Keratinocyte (primary cell): ENCODE results near the gene POU2AF2. TPM values are rescaled to one million over a fixed set of nuclear protein-coding genes. Genes with fewer than 3 reads are reported as not detected.

ENCODE experiments used
- DNase-seq: peaks from one replicate; pipeline ENCODE4 v3.0.0-alpha.2; 2011; ENCODE audit warnings: low read depth, missing footprints, low spot score
- FAIRE-seq: peaks from 2 replicates; lab custom pipeline; 2011; peaks lifted over from hg19 to GRCh38; lab: Jason Lieb, UNC
- H2AFZ ChIP-seq: 2 replicates; pipeline ENCODE4 v1.6.0; 2012; ENCODE audit warnings: low read length, control low read depth, inconsistent platforms; ENCODE audit not compliant: control insufficient read depth
- H3K27ac ChIP-seq: 2 replicates; pipeline ENCODE4 v1.5.1; 2011; ENCODE audit warnings: low read length; ENCODE audit not compliant: control insufficient read depth, insufficient read depth
- H3K27me3 ChIP-seq: 3 replicates; pipeline ENCODE4 v1.6.0; 2011; ENCODE audit warnings: low read length; ENCODE audit not compliant: control insufficient read depth, insufficient read depth; ENCODE audit errors: extremely low read depth
- H3K36me3 ChIP-seq, 2 experiments: 2 replicates in 1 of 2; 3 replicates in 1 of 2; pipeline ENCODE4 v1.5.1; 2011; ENCODE audit warnings: low read length in 2 of 2, mild to moderate bottlenecking in 1 of 2; ENCODE audit not compliant: control insufficient read depth in 2 of 2, insufficient read depth in 2 of 2; ENCODE audit errors: extremely low read depth in 1 of 2
- H3K4me1 ChIP-seq: 3 replicates; pipeline ENCODE4 v1.5.1; 2011; ENCODE audit warnings: low read length; ENCODE audit not compliant: control insufficient read depth, insufficient read depth; ENCODE audit errors: extremely low read depth
- H3K4me2 ChIP-seq: 3 replicates; pipeline ENCODE4 v1.6.0; 2011; ENCODE audit warnings: low read depth, low read length; ENCODE audit not compliant: control insufficient read depth, insufficient read depth; ENCODE audit errors: extremely low read depth
- H3K4me3 ChIP-seq, 3 experiments: fragments of 200-600 bp in 1 of 3; sonication (generic) in 1 of 3; 2 replicates in 2 of 3; 3 replicates in 1 of 3; pipeline ENCODE4 v1.5.1; 2011 to 2016; ENCODE audit warnings: low read length in 3 of 3, mild to moderate bottlenecking in 3 of 3, control low read depth in 2 of 3, inconsistent platforms in 1 of 3, low read depth in 1 of 3, mixed read lengths in 1 of 3, mixed run types in 1 of 3, moderate library complexity in 1 of 3; ENCODE audit not compliant: control insufficient read depth in 2 of 3, insufficient read depth in 2 of 3; ENCODE audit errors: extremely low read depth in 1 of 3
- H3K79me2 ChIP-seq: 2 replicates; pipeline ENCODE4 v1.6.0; 2012; ENCODE audit warnings: low read length; ENCODE audit not compliant: control insufficient read depth, insufficient read depth
- H3K9ac ChIP-seq: 3 replicates; pipeline ENCODE4 v1.6.0; 2011; ENCODE audit warnings: low read length; ENCODE audit not compliant: control insufficient read depth, insufficient read depth; ENCODE audit errors: extremely low read depth
- H3K9me1 ChIP-seq: 3 replicates; pipeline ENCODE4 v1.6.0; 2011; ENCODE audit warnings: low read length; ENCODE audit not compliant: control insufficient read depth, insufficient read depth; ENCODE audit errors: extremely low read depth
- H3K9me3 ChIP-seq: 2 replicates; pipeline ENCODE4 v1.5.1; 2012; ENCODE audit warnings: low read depth, low read length; ENCODE audit not compliant: control insufficient read depth
- H4K20me1 ChIP-seq: 3 replicates; pipeline ENCODE4 v1.6.0; 2011; ENCODE audit warnings: low read length; ENCODE audit not compliant: control insufficient read depth, insufficient read depth; ENCODE audit errors: extremely low read depth
- CTCF ChIP-seq, 3 experiments: IDR thresholded peaks in 1 of 3; conservative IDR thresholded peaks in 1 of 3; optimal IDR thresholded peaks in 1 of 3; 2 replicates in 2 of 3; 3 replicates in 1 of 3; pipeline versions ENCODE3 to v1.5.1; 2011; ENCODE audit warnings: low read length in 3 of 3, mild to moderate bottlenecking in 3 of 3, moderate library complexity in 2 of 3, control low read depth in 1 of 3, inconsistent platforms in 1 of 3; ENCODE audit not compliant: insufficient read depth in 2 of 3; ENCODE audit errors: extremely low read depth in 1 of 3
- EZH2 ChIP-seq: IDR thresholded peaks from one replicate; pipeline ENCODE4 v1.6.1; 2012; ENCODE audit warnings: inconsistent platforms, mild to moderate bottlenecking, low read length, moderate library complexity
- dilution Hi-C: fragments of 300-500 bp; cut with MboI; formaldehyde crosslinking; loops from one replicate; pipeline ENCODE4 v1.7.0; 2020; ENCODE audit warnings: low sequenced_read_pairs; ENCODE audit not compliant: extremely low pct_ligation_motif_present
- polyA plus RNA-seq, 5 experiments: library from polyadenylated mRNA; depleted of rRNA in 3 of 5; stranded (reverse) in 3 of 5; stranded (forward) in 1 of 5; unstranded in 1 of 5; fragments of >200 nt; gene quantifications; 1 replicate in 1 of 5; 2 replicates in 3 of 5; 3 replicates in 1 of 5; pipeline versions ENCODE4 v1.2.1 to v1.2.3, GENCODE V29; 2011 to 2012; ENCODE audit warnings: missing spikeins in 2 of 5, low read depth in 1 of 5, low replicate concordance in 1 of 5

POU2AF2 gene
- polyA plus RNA-seq, 1 donor (not counting 4 experiments of a cell fraction or from before 2014, with no cell fraction given): not detected

- dilution Hi-C loops: no loop called here
- H3K79me2 ChIP-seq: no peaks in the 10 kb centered on the region
- no peaks in the 10 kb centered on the region for H3K9me3 ChIP-seq
- no peak overlapping the region for H3K27ac ChIP-seq
- TF ChIP-seq EZH2 (no peak), CTCF (optimal IDR thresholded peaks at IDR 0.05 in 1 of 3, IDR thresholded peaks at IDR 0.05 in 1 of 3, conservative IDR thresholded peaks at IDR 0.05 in 1 of 3; ENCODE audit: extremely low read depth in 1 of 3, insufficient read depth in 2 of 3, low read length in 3 of 3) (no peak)
- no peaks in the 10 kb centered on the region for H3K4me1 ChIP-seq
- no peak overlapping the region for H2AFZ ChIP-seq
- DNase-seq: no peak
- H3K27me3 ChIP-seq: no peaks in the 10 kb centered on the region
- FAIRE-seq: no peak
- no peaks in the 10 kb centered on the region for H3K9me1 ChIP-seq
- H4K20me1 ChIP-seq: no peaks in the 10 kb centered on the region
- H3K4me3 ChIP-seq: no peak overlapping the region
- no peak overlapping the region for H3K4me2 ChIP-seq
- no peak overlapping the region for H3K9ac ChIP-seq
- H3K36me3 ChIP-seq: no peaks in the 10 kb centered on the region
Observed at GRCh38 chr11:111310088-111310487, 64.6 kb downstream of the POU2AF2 start.

GRCh38 chr11:111310723-111311122, 65.2 kb downstream of the POU2AF2 start:
- Histone ChIP-seq H3K27ac (no peak overlapping the region), H4K20me1 (no peaks in the 10 kb centered on the region), H3K4me3 (no peak overlapping the region), H3K9me3 (no peaks in the 10 kb centered on the region), H3K36me3 (no peaks in the 10 kb centered on the region), H3K4me2 (no peak overlapping the region), H3K27me3 (no peaks in the 10 kb centered on the region), H3K79me2 (no peaks in the 10 kb centered on the region), H3K4me1 (no peaks in the 10 kb centered on the region), H3K9ac (no peak overlapping the region), H3K9me1 (no peaks in the 10 kb centered on the region), H2AFZ (no peak overlapping the region)
- DNase-seq: no peak
- FAIRE-seq: no peak
- no peak for TF ChIP-seq CTCF (optimal IDR thresholded peaks at IDR 0.05 in 1 of 3, IDR thresholded peaks at IDR 0.05 in 1 of 3, conservative IDR thresholded peaks at IDR 0.05 in 1 of 3; ENCODE audit: extremely low read depth in 1 of 3, insufficient read depth in 2 of 3, low read length in 3 of 3)
- TF ChIP-seq EZH2: no peak
- dilution Hi-C loops: no loop called here
